Measurements from ENCODE around the gene DOCK1. TPM values are rescaled to one million over a fixed set of nuclear protein-coding genes. Genes with fewer than 3 reads are reported as not detected.

DOCK1 gene
- total and polyA plus RNA-seq, 2 donors from 2014 or later = 15.8 to 81.7 TPM

DNA sequence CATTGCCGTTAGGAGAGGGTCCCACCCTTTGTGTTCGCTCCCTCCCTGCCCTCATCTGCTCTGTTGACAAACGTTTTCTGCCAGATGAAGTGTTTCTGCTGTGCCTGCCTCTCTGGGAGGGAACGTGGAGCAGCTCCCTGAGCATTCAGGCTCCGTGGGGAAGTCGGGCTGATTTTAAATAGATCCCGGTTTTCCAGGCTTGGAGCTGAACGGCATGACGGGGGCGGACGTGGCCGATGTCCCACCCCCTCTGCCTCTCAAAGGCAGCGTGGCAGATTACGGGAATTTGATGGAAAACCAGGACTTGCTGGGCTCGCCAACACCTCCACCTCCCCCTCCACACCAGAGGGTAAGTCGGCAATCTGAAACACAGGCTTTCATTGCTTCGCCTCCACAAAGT is 542.0 kb downstream of the DOCK1 start:
- no peak for TF ChIP-seq CTCF (IDR thresholded peaks at IDR 0.05; ENCODE audit: borderline replicate concordance, extremely low read depth, insufficient read depth)
- Histone ChIP-seq H3K27ac (ENCODE audit: low read depth in 2 of 2, low read length in 2 of 2) (no peak overlapping the region), H3K4me3 (ENCODE audit: low read length in 3 of 3) (no peak overlapping the region), H3K27me3 (ENCODE audit: control insufficient read depth, insufficient read depth, low read length) (no peaks in the 10 kb centered on the region), H3K36me3 (ENCODE audit: control insufficient read depth in 2 of 3, insufficient read depth in 3 of 3, low read length in 3 of 3) (peaks cover 6 to 22% (median 17%) of the 10 kb centered on the region in 3 donors), H3K9ac (ENCODE audit: low read length in 3 of 3) (no peak overlapping the region), H3K9me3 (ENCODE audit: control insufficient read depth in 2 of 3, insufficient read depth in 1 of 3, low read length in 3 of 3) (no peaks in the 10 kb centered on the region), H3K4me1 (ENCODE audit: control insufficient read depth in 2 of 3, insufficient read depth in 2 of 3, low read depth in 1 of 3, low read length in 3 of 3) (peaks cover 0 to 10% (median 8%) of the 10 kb centered on the region in 3 donors)
- intact Hi-C loops (cut with DNase I) = no loop called here
- DNase-seq = no peak
- FAIRE-seq = no peak

GRCh38 chr10:127449490-127449889 is 544.3 kb downstream of the DOCK1 start:
- Histone ChIP-seq H3K27ac (ENCODE audit: low read depth in 2 of 2, low read length in 2 of 2) (no peak overlapping the region), H3K36me3 (ENCODE audit: control insufficient read depth in 2 of 3, insufficient read depth in 3 of 3, low read length in 3 of 3) (peaks cover 0 to 17% (median 11%) of the 10 kb centered on the region in 3 donors), H3K4me1 (ENCODE audit: control insufficient read depth in 2 of 3, insufficient read depth in 2 of 3, low read depth in 1 of 3, low read length in 3 of 3) (no peaks in the 10 kb centered on the region), H3K4me3 (ENCODE audit: low read length in 3 of 3) (no peak overlapping the region), H3K9ac (ENCODE audit: low read length in 3 of 3) (no peak overlapping the region), H3K27me3 (ENCODE audit: control insufficient read depth, insufficient read depth, low read length) (no peaks in the 10 kb centered on the region), H3K9me3 (ENCODE audit: control insufficient read depth in 2 of 3, insufficient read depth in 1 of 3, low read length in 3 of 3) (no peaks in the 10 kb centered on the region)
- no peak for TF ChIP-seq CTCF (IDR thresholded peaks at IDR 0.05; ENCODE audit: borderline replicate concordance, extremely low read depth, insufficient read depth)
- intact Hi-C loops (cut with DNase I) = no loop called here
- DNase-seq (no peak), FAIRE-seq (no peak)

DNA sequence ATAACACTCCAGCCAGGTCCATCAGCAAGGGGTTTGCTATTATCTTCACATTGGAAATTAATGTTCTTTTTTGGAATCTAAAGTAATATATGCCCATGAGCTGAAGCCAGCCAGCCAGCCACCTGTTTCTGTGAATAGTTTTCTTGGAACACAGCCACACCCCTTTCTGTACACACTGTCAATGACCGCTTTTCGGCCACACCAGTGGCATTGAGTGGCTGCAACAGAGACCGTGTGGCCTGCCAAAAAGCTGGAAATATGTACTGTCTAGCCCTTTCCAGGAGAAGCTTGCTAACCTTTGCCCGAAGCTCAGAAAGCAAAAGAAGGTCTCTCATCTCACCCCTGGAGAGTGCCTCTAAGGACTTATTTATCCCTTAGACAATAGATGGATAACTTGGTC is 545.4 kb downstream of the DOCK1 start:
- FAIRE-seq (no peak), DNase-seq (no peak)
- Histone ChIP-seq H3K27me3 (ENCODE audit: control insufficient read depth, insufficient read depth, low read length) (no peaks in the 10 kb centered on the region), H3K27ac (ENCODE audit: low read depth in 2 of 2, low read length in 2 of 2) (no peak overlapping the region), H3K4me1 (ENCODE audit: control insufficient read depth in 2 of 3, insufficient read depth in 2 of 3, low read depth in 1 of 3, low read length in 3 of 3) (no peaks in the 10 kb centered on the region), H3K9me3 (ENCODE audit: control insufficient read depth in 2 of 3, insufficient read depth in 1 of 3, low read length in 3 of 3) (no peaks in the 10 kb centered on the region), H3K9ac (ENCODE audit: low read length in 3 of 3) (no peak overlapping the region), H3K36me3 (ENCODE audit: control insufficient read depth in 2 of 3, insufficient read depth in 3 of 3, low read length in 3 of 3) (peaks cover 0 to 10% (median 0%) of the 10 kb centered on the region in 3 donors), H3K4me3 (ENCODE audit: low read length in 3 of 3) (no peak overlapping the region)
- no peak for TF ChIP-seq CTCF (IDR thresholded peaks at IDR 0.05; ENCODE audit: borderline replicate concordance, extremely low read depth, insufficient read depth)
- intact Hi-C loops (cut with DNase I) = no loop called here

DNA sequence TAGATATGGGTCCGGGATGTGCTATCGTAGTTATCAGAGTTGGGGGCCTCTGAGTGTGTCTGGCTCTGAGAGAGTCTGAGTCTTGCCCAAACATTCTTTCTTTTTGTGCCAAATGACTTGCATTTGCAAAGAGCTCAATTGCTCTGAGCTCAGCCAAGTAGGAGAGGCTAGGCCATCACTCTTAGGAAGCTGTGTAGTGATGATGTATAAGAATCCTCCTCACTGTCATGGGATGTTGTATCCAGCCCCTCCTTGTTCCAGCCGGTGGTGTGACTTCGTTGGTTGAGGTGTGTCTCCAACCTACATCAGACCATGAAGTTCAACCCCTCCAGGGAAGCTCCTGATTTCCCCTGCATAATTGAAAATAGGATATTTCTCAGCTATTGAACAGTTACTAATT is 546.4 kb downstream of the DOCK1 start:
- peaks cover 0 to 10% (median 0%) of the 10 kb centered on the region in 3 donors for H3K36me3 ChIP-seq (ENCODE audit: control insufficient read depth in 2 of 3, insufficient read depth in 3 of 3, low read length in 3 of 3)
- intact Hi-C loops (cut with DNase I) = no loop called here
- TF ChIP-seq CTCF (IDR thresholded peaks at IDR 0.05; ENCODE audit: borderline replicate concordance, extremely low read depth, insufficient read depth) = no peak
- H3K4me3 ChIP-seq (ENCODE audit: low read length in 3 of 3) = no peak overlapping the region
- H3K27me3 ChIP-seq (ENCODE audit: control insufficient read depth, insufficient read depth, low read length) = no peaks in the 10 kb centered on the region
- H3K9ac ChIP-seq (ENCODE audit: low read length in 3 of 3) = no peak overlapping the region
- no peaks in the 10 kb centered on the region for H3K4me1 ChIP-seq (ENCODE audit: control insufficient read depth in 2 of 3, insufficient read depth in 2 of 3, low read depth in 1 of 3, low read length in 3 of 3)
- no peaks in the 10 kb centered on the region for H3K9me3 ChIP-seq (ENCODE audit: control insufficient read depth in 2 of 3, insufficient read depth in 1 of 3, low read length in 3 of 3)
- no peak overlapping the region for H3K27ac ChIP-seq (ENCODE audit: low read depth in 2 of 2, low read length in 2 of 2)
- no peak for DNase-seq
- no peak for FAIRE-seq
